Measurements from ENCODE around the gene SLC26A4.

The SLC26A4 gene

GRCh38 chr7:107661081-107661864, 645 bp downstream of the SLC26A4 start:
- FAIRE-seq, result no peak

GRCh38 chr7:107661865-107662379, 1.3 kb downstream of the SLC26A4 start:
- no peak for FAIRE-seq

- FAIRE-seq, result no peak
Observed at GRCh38 chr7:107663196-107663595, 2.6 kb downstream of the SLC26A4 start.

- FAIRE-seq, result no peak
Observed at GRCh38 chr7:107666790-107667189, 6.2 kb downstream of the SLC26A4 start.

GRCh38 chr7:107667341-107667740, 6.7 kb downstream of the SLC26A4 start:
- FAIRE-seq, result no peak

GRCh38 chr7:107668296-107668695, 7.7 kb downstream of the SLC26A4 start:
- FAIRE-seq, result no peak

- FAIRE-seq, result no peak
Observed at GRCh38 chr7:107672183-107672582, 11.6 kb downstream of the SLC26A4 start.

- no peak for FAIRE-seq
Observed at GRCh38 chr7:107676249-107676648, 15.6 kb downstream of the SLC26A4 start.

- no peak for FAIRE-seq
Observed at GRCh38 chr7:107678110-107678753, 17.6 kb downstream of the SLC26A4 start.

- FAIRE-seq, result no peak
Observed at GRCh38 chr7:107680478-107680877, 19.9 kb downstream of the SLC26A4 start.

GRCh38 chr7:107682886-107683285, 22.3 kb downstream of the SLC26A4 start:
- FAIRE-seq, result no peak

- no peak for FAIRE-seq
Observed at GRCh38 chr7:107684287-107684686, 23.7 kb downstream of the SLC26A4 start.

- no peak for FAIRE-seq
Observed at GRCh38 chr7:107684947-107685463, 24.4 kb downstream of the SLC26A4 start.

- no peak for FAIRE-seq
Observed at GRCh38 chr7:107686816-107687387, 26.3 kb downstream of the SLC26A4 start.

- FAIRE-seq, result no peak
Observed at GRCh38 chr7:107687656-107688055, 27.0 kb downstream of the SLC26A4 start.

- no peak for FAIRE-seq
Observed at GRCh38 chr7:107689553-107689952, 28.9 kb downstream of the SLC26A4 start.

- no peak for FAIRE-seq
Observed at GRCh38 chr7:107690084-107690483, 29.5 kb downstream of the SLC26A4 start.

GRCh38 chr7:107690611-107691010, 30.0 kb downstream of the SLC26A4 start:
- FAIRE-seq, result no peak

GRCh38 chr7:107691716-107692115, 31.1 kb downstream of the SLC26A4 start:
- no peak for FAIRE-seq

GRCh38 chr7:107692501-107692900, 31.9 kb downstream of the SLC26A4 start:
- no peak for FAIRE-seq

GRCh38 chr7:107693396-107693795, 32.8 kb downstream of the SLC26A4 start:
- no peak for FAIRE-seq

- FAIRE-seq, result no peak
Observed at GRCh38 chr7:107694386-107694785, 33.8 kb downstream of the SLC26A4 start.

- FAIRE-seq, result no peak
Observed at GRCh38 chr7:107696330-107696946, 35.8 kb downstream of the SLC26A4 start.

Data from endometrium (tissue), 2 donors.